ENCODE data around the gene KRTAP12-4. TPM values are rescaled to one million over a fixed set of nuclear protein-coding genes. Genes with fewer than 3 reads are reported as not detected.
"Not testable (repeated sequence)": the region's sequence is repeated elsewhere in the genome, so short reads cannot be mapped to it uniquely, and the experiment has no call there.

The KRTAP12-4 gene
- total RNA-seq, 1 donor from 2014 or later = not detected

DNA sequence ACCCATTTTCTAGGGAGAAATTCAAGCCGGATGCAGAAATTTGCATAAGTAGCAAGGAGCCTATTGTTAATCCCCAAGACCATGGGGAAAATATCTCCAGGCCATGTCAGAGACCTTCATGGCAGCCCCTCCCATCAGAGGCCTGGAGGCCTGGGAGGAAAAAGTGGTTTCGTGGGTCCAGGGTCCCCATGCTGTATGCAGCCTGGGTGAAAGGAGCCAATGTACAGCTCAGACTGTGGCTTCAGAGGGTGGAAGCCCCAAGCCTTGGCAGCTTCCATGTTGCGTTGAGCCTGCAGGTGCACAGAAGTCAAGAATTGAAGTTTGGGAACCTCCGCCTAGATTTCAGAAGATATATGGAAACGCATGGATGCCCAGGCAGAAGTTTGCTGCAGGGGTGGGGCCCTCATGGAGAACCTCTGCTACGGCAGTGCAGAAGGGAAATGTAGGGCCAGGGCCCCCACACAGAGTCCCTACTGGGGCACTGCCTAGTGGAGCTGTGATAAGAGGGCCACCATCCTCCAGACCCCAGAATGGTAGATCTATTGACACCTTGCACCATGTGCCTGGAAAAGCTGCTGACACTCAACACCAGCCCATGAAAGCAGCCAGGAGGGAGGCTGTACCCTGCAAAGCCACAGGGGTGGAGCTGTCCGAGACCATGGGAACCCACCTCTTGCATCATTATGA lies 44.2 kb downstream of the KRTAP12-4 start:
- DNase-seq = not testable (repeated sequence)

DNA sequence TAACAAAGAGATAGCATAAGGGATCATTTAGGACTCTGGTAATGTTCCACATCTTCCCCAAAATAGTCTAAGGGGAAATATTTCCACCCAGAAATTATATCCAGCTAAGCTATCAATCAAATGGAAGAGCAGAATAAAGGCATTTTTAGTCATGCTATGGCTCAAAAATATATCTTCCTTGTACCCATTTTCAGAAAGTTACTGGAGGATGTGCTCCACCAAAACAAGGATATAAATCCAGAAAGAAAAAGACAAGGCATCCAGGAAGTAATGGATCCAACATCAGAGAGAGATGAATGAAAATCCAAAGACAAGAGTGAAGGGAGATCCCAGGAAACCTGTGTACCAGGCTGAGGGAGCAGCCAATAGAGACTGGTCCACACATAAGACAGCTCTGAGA lies 45.3 kb downstream of the KRTAP12-4 start:
- DNase-seq = no peak

- no peak for DNase-seq
Measured at GRCh38 chr21:44606495-44606894, 48.0 kb downstream of the KRTAP12-4 start.

Small RNA genes lying within 50 kb of the gene (small RNA-seq; reads per million reads assigned to genes)
- gene KRTAP12-6P (ENCODE audit: low replicate concordance) = not detected

Other genes with a start within 250 kb of the KRTAP12-4 start
- gene LRRC3, start 199.1 kb downstream of the KRTAP12-4 start, total RNA-seq = 1.7 TPM
- gene KRTAP10-1, start 114.5 kb downstream of the KRTAP12-4 start, total RNA-seq = 0.30 TPM
- gene KRTAP10-2, start 103.2 kb downstream of the KRTAP12-4 start, total RNA-seq = 0.30 TPM
- gene KRTAP10-3, start 95.9 kb downstream of the KRTAP12-4 start, total RNA-seq = not detected
- gene KRTAP10-4, start 80.9 kb downstream of the KRTAP12-4 start, total RNA-seq = 0.39 TPM
- not detected for gene KRTAP10-5, start 74.1 kb downstream of the KRTAP12-4 start, total RNA-seq
- gene KRTAP10-6, start 62.2 kb downstream of the KRTAP12-4 start, total RNA-seq = not detected
- gene KRTAP10-7, start 54.1 kb downstream of the KRTAP12-4 start, total RNA-seq = 0.99 TPM
- not detected for gene KRTAP10-8, start 42.6 kb downstream of the KRTAP12-4 start, total RNA-seq
- 0.20 TPM for gene KRTAP10-9, start 27.6 kb downstream of the KRTAP12-4 start, total RNA-seq
- 0.49 TPM for gene KRTAP10-10, start 17.3 kb downstream of the KRTAP12-4 start, total RNA-seq
- gene KRTAP10-11, start 8.2 kb downstream of the KRTAP12-4 start, total RNA-seq = 0.69 TPM
- not detected for gene KRTAP12-3, start 3.3 kb upstream of the KRTAP12-4 start, total RNA-seq
- gene KRTAP12-2, start 12.3 kb upstream of the KRTAP12-4 start, total RNA-seq = 1.5 TPM
- 2.0 TPM for gene KRTAP12-1, start 27.5 kb upstream of the KRTAP12-4 start, total RNA-seq
- not detected for gene KRTAP10-12, start 42.5 kb upstream of the KRTAP12-4 start, total RNA-seq
- 4.1 TPM for gene TSPEAR, start 56.9 kb upstream of the KRTAP12-4 start, total RNA-seq
- gene UBE2G2, start 147.2 kb upstream of the KRTAP12-4 start, total RNA-seq = 65.8 TPM
- gene SUMO3, start 163.4 kb upstream of the KRTAP12-4 start, total RNA-seq = 33.1 TPM
- 88.6 TPM for gene PTTG1IP, start 219.0 kb upstream of the KRTAP12-4 start, total RNA-seq

Measured in skin of body (tissue), 3 donors.